ENCODE measurements around the gene PODXL.

- no peak for TF ChIP-seq EP300 (IDR thresholded peaks at IDR 0.05)
- TF ChIP-seq CTCF (IDR thresholded peaks at IDR 0.05): no peak
- TF ChIP-seq POLR2AphosphoS5 (IDR thresholded peaks at IDR 0.05): no peak
- no peak for TF ChIP-seq POLR2A (IDR thresholded peaks at IDR 0.05; ENCODE audit: low read depth)
These were observed 4.4 kb downstream of the PODXL start for GRCh38 chr7:131552053-131552452.

All from esophagus muscularis mucosa (tissue), 4 donors.